ENCODE data around the gene COA3. TPM values are rescaled to one million over a fixed set of nuclear protein-coding genes. Genes with fewer than 3 reads are reported as not detected.

The COA3 gene
- total RNA-seq, 2 donors from 2014 or later, result 69.2 to 72.4 TPM

DNA sequence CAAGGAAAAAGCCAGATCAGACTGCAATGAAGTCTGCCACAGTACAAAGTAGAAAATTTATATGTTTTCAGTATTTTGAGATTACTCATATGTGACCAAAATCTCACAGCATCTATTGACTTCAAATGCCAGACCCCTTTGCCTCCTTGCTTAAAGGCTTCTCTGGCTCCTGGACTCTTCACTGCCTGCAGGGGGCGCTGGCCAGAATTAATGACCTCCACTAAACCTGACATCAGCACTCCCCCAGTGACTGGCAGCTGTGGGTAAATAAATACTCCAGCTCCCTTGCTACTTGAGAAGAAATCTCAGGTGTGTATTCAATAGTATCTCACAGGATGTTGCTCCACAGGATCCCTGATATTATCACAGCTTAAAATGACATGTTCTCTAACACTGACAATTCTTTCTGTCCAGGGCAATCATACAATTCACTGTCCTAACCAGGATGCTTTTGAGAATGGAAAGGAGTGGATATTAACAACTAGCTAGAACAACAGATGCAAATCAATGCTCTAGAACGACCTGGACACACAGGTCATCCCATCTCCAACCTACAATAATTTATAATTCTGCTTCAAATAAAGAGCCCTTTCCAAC is 21.5 kb upstream of the COA3 start:
- ATAC-seq, result no peak
- Histone ChIP-seq H3K4me1 (peaks cover 24% of the 10 kb centered on the region), H3K27me3 (no peaks in the 10 kb centered on the region), H3K27ac (no peak overlapping the region), H3K4me3 (no peak overlapping the region), H3K9me3 (no peaks in the 10 kb centered on the region), H3K36me3 (replicated peaks in 1 of 2; ENCODE audit: insufficient read depth in 1 of 2, low read depth in 2 of 2) (peaks cover 21 to 40% of the 10 kb centered on the region in 2 donors)
- WGBS, 2 donors, result 9 to 32% methylated on average over 2 of the region's 2 CpGs
- intact Hi-C loops (cut with DNase I), result loop anchor here (10.0 kb wide), 1 partner anchor 95 kb away; no protein-coding TSS in a partner anchor
- TF ChIP-seq POLR2A (IDR thresholded peaks at IDR 0.05), result no peak
- TF ChIP-seq, protein P1, sequence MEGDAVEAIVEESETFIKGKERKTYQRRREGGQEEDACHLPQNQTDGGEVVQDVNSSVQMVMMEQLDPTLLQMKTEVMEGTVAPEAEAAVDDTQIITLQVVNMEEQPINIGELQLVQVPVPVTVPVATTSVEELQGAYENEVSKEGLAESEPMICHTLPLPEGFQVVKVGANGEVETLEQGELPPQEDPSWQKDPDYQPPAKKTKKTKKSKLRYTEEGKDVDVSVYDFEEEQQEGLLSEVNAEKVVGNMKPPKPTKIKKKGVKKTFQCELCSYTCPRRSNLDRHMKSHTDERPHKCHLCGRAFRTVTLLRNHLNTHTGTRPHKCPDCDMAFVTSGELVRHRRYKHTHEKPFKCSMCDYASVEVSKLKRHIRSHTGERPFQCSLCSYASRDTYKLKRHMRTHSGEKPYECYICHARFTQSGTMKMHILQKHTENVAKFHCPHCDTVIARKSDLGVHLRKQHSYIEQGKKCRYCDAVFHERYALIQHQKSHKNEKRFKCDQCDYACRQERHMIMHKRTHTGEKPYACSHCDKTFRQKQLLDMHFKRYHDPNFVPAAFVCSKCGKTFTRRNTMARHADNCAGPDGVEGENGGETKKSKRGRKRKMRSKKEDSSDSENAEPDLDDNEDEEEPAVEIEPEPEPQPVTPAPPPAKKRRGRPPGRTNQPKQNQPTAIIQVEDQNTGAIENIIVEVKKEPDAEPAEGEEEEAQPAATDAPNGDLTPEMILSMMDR (IDR thresholded peaks at IDR 0.05), result peak; percentile 28 to 60 (median 52)
- peak; percentile 51 to 78 (median 72) for DNase-seq

DNA sequence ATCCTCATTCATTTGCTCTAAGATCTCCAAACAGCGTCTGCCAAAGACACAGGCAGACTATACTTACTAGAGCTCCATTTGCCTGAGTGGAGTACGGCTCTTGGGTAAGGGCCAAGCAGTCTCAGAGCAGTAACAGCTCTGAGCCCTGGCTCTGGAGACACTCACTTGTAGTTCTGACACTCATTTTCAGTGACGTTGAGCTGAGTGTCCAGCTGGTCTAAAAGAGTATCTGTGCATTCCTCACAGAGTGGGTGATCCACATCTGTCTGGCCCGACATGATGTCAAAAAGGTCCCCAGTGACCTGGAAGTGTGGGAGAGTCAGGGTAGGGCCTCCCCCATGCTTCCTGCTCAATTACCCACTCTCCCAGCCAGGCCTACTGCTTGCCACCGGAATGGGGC is 19.9 kb upstream of the COA3 start:
- DNase-seq (no peak), ATAC-seq (no peak)
- TF ChIP-seq, protein P1 (IDR thresholded peaks at IDR 0.05), result no peak
- no peak for TF ChIP-seq POLR2A (IDR thresholded peaks at IDR 0.05)
- no peak overlapping the region for H3K4me3 ChIP-seq
- no peaks in the 10 kb centered on the region for H3K9me3 ChIP-seq
- H3K27ac ChIP-seq, result no peak overlapping the region
- peaks cover 28 to 47% of the 10 kb centered on the region in 2 donors for H3K36me3 ChIP-seq (replicated peaks in 1 of 2; ENCODE audit: insufficient read depth in 1 of 2, low read depth in 2 of 2)
- WGBS, 2 donors, result 75 to 86% methylated on average over 5 of the region's 5 CpGs
- intact Hi-C loops (cut with DNase I), result no loop called here
- no peaks in the 10 kb centered on the region for H3K27me3 ChIP-seq
- H3K4me1 ChIP-seq, result peaks cover 17% of the 10 kb centered on the region

DNA sequence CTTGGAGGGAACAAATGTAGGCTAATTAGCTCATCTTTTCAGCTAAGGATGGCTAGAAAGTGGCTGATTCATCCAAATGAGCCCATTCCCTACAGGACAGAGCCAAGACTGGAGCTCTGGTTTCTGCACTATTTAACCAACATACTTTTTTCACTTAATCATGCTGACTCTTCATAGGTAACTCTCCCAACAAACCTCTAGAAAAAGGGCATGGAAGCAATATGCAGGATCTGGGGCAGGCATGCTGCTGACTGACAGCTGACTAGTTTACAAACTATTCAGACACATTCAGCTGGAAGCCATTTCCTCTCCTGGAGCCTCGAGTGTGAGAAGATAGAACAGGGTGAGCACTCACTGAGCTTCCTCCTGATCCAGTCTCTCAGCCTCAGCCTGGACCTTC is 19.4 kb upstream of the COA3 start:
- 46 to 68% methylated on average over 1 of the region's 1 CpG for WGBS, 2 donors
- Histone ChIP-seq H3K27me3 (no peaks in the 10 kb centered on the region), H3K4me3 (no peak overlapping the region), H3K27ac (no peak overlapping the region), H3K36me3 (replicated peaks in 1 of 2; ENCODE audit: insufficient read depth in 1 of 2, low read depth in 2 of 2) (peaks cover 28 to 51% of the 10 kb centered on the region in 2 donors), H3K9me3 (no peaks in the 10 kb centered on the region), H3K4me1 (peaks cover 12% of the 10 kb centered on the region)
- no peak for DNase-seq
- TF ChIP-seq POLR2A (IDR thresholded peaks at IDR 0.05), result no peak
- TF ChIP-seq, protein P1 (IDR thresholded peaks at IDR 0.05), result no peak
- intact Hi-C loops (cut with DNase I), result no loop called here
- ATAC-seq, result no peak

DNA sequence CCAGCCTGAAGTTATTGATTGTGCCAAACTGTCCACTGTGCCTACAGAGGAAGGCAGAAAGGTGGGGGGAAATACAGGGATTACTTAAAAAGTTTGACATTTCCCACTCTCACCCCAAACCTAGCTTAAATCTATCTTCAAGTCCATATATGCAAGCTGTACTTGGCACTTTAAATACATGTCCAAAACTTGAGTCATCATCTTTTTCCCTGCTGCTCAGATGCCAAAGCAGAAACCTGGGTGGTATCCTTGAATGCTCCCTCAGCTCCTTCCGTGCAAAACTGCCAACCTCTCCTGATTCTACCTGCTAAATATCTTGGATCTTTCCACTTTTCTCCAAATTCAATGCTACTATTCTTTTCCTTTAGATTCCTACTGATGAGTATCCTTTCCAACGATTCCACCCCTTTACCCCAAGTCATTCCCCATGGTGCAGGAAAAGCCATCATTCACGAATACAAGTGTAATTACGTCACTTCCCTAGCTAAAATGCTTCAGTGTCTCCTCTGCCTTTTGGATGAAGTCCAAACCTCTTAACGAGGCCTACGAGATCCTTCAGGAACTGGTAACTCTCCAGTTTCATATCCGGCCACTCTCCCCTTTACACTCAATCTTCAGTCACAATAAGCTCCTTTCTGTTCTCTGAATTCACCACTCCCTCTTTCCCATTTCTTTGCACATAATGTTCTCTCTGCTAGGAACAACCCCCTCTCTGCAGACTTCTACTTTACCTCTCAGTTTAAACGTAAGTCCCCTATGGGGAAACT is 16.3 kb upstream of the COA3 start:
- Histone ChIP-seq H3K9me3 (no peaks in the 10 kb centered on the region), H3K4me3 (no peak overlapping the region), H3K27me3 (no peaks in the 10 kb centered on the region), H3K36me3 (replicated peaks in 1 of 2; ENCODE audit: insufficient read depth in 1 of 2, low read depth in 2 of 2) (peaks cover 28 to 50% of the 10 kb centered on the region in 2 donors), H3K4me1 (no peaks in the 10 kb centered on the region), H3K27ac (no peak overlapping the region)
- intact Hi-C loops (cut with DNase I), result no loop called here
- no peak for ATAC-seq
- 64 to 82% methylated on average over 8 of the region's 8 CpGs for WGBS, 2 donors
- no peak for DNase-seq
- TF ChIP-seq POLR2A (IDR thresholded peaks at IDR 0.05), result no peak
- TF ChIP-seq, protein P1 (IDR thresholded peaks at IDR 0.05), result no peak

Data from body of pancreas (tissue), 4 donors.